Ishikawa (cell line): ENCODE data around the gene DCAF10.

Experiments
- EP300 ChIP-seq: IDR thresholded peaks from 2 replicates; pipeline ENCODE4 v1.6.1; 2012; ENCODE audit warnings: borderline replicate concordance
- RAD21 ChIP-seq: IDR thresholded peaks from 2 replicates; pipeline ENCODE4 v1.6.1; 2012; ENCODE audit warnings: low read depth
- REST ChIP-seq: IDR thresholded peaks from 2 replicates; pipeline ENCODE4 v1.6.1; 2012; ENCODE audit warnings: low read depth, mild to moderate bottlenecking
- TF ChIP-seq, protein P1 (sequence below): IDR thresholded peaks from 2 replicates; pipeline ENCODE4 v1.6.1; 2012

DNA sequence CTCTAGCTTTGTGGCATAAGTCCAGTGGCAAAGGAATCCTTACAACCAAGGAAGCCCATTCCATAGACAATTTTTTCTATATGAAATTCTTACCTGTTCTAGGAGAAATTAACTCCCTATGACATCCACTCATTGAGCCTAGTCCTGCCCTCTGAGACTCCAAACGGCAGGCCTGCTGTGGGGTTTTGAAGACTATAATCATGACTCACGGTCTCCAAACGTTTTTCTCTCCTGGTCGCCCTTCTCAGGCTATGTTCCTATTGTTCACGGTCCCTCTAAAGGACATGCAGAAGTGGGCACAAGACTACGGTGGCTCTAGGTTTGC, 16.3 kb upstream of the DCAF10 start:
- TF ChIP-seq, protein P1, sequence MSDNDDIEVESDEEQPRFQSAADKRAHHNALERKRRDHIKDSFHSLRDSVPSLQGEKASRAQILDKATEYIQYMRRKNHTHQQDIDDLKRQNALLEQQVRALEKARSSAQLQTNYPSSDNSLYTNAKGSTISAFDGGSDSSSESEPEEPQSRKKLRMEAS: no peak
- no peak for TF ChIP-seq REST
- TF ChIP-seq RAD21: no peak
- no peak for TF ChIP-seq EP300
